ENCODE results near the gene UBE2QL1. TPM values are rescaled to one million over a fixed set of nuclear protein-coding genes. Genes with fewer than 3 reads are reported as not detected.

UBE2QL1 gene
- total and polyA plus RNA-seq, 2 of the 8 experiments (the other 6 are each of a cell fraction or from before 2014, with no cell fraction given): 0.43 to 0.65 TPM

GRCh38 chr5:6494939-6495338 is 46.3 kb downstream of the UBE2QL1 start:
- H3K4me1 ChIP-seq (replicated peaks in 1 of 4; ENCODE audit: control insufficient read depth in 3 of 4, insufficient read depth in 4 of 4, low read length in 3 of 4): peaks cover 8 to 13% (median 11%) of the 10 kb centered on the region in 4 experiments
- H2BK20ac ChIP-seq (ENCODE audit: low read length): no peak overlapping the region
- H3K79me2 ChIP-seq (ENCODE audit: control insufficient read depth in 1 of 2, insufficient read depth in 2 of 2, low read length in 2 of 2): no peaks in the 10 kb centered on the region
- H3K4ac ChIP-seq (replicated peaks; ENCODE audit: insufficient read length, low read depth, low read length): no peak overlapping the region
- H2BK12ac ChIP-seq (ENCODE audit: low read depth, low read length): no peak overlapping the region
- H3K23me2 ChIP-seq (ENCODE audit: low read depth, low read length): no peaks in the 10 kb centered on the region
- TF ChIP-seq E2F6 (IDR thresholded peaks at IDR 0.05) (no peak), SIN3A (conservative IDR thresholded peaks at IDR 0.05 in 1 of 2, IDR thresholded peaks at IDR 0.05 in 1 of 2; ENCODE audit: low read depth in 1 of 2, low read length in 2 of 2) (no peak), SIRT6 (IDR thresholded peaks at IDR 0.05; ENCODE audit: low read length) (no peak)
- H3K27me3 ChIP-seq (replicated peaks in 1 of 4; ENCODE audit: control insufficient read depth in 3 of 4, extremely low read depth in 1 of 4, insufficient read depth in 3 of 4, low read length in 3 of 4): peaks cover 1 to 9% (median 6%) of the 10 kb centered on the region in 4 experiments; a peak in 5 of 7 replicates
- no peaks in the 10 kb centered on the region for H3K36me3 ChIP-seq (ENCODE audit: control insufficient read depth in 2 of 4, insufficient read depth in 4 of 4, low read length in 3 of 4)
- no peak overlapping the region for H3K4me2 ChIP-seq (ENCODE audit: insufficient read depth in 1 of 2, low read depth in 2 of 2, low read length in 2 of 2)
- no peak overlapping the region for H2BK15ac ChIP-seq (ENCODE audit: low read length)
- FAIRE-seq (no peak), DNase-seq (ENCODE audit: low read depth in 1 of 2, low spot score in 2 of 2) (no peak)
- no peak overlapping the region; the same call in 1 of the 2 replicates for H4K8ac ChIP-seq (ENCODE audit: extremely low read depth, insufficient read depth, low read length)
- ChIA-PET POLR2A (ENCODE audit: partially characterized antibody) (no interaction called here), CTCF (ENCODE audit: partially characterized antibody) (no interaction called here)
- H3K56ac ChIP-seq (replicated peaks; ENCODE audit: insufficient read length, low read depth, low read length): no peak overlapping the region
- no peak overlapping the region for H4K91ac ChIP-seq (replicated peaks; ENCODE audit: insufficient read length, low read length)
- no peak overlapping the region for H3K23ac ChIP-seq (ENCODE audit: insufficient read length)
- H2BK120ac ChIP-seq (replicated peaks; ENCODE audit: low read depth, low read length): no peak overlapping the region
- H2BK5ac ChIP-seq (ENCODE audit: low read depth, low read length): no peak overlapping the region
- no peak overlapping the region for H3K27ac ChIP-seq (ENCODE audit: low read depth, low read length)
- no peak overlapping the region for H3K18ac ChIP-seq (ENCODE audit: extremely low read depth, low read length)
- H2AK5ac ChIP-seq (ENCODE audit: low read depth, low read length): no peak overlapping the region
- 81% methylated on average over 5 of the region's 5 CpGs; no CpG with 5 or more reads in 1 of the 2 experiments for WGBS, 2 experiments (ENCODE audit: extremely low coverage in 1 of 2, insufficient coverage in 1 of 2, insufficient read length in 1 of 2, insufficient replicate concordance in 2 of 2, low coverage in 1 of 2, low lambda C conversion rate in 2 of 2, missing lambda C conversion rate in 1 of 2)
- no peaks in the 10 kb centered on the region for H3K79me1 ChIP-seq (ENCODE audit: low read depth, low read length)
- H4K5ac ChIP-seq (ENCODE audit: insufficient read length, low read depth, low read length): no peak overlapping the region
- H3K4me3 ChIP-seq (ENCODE audit: extremely low read depth in 1 of 4, insufficient read depth in 2 of 4, low read depth in 3 of 4, low read length in 4 of 4): no peak overlapping the region
- H2AFZ ChIP-seq (ENCODE audit: low read length): no peak overlapping the region
- H4K20me1 ChIP-seq (replicated peaks in 1 of 2; ENCODE audit: control insufficient read depth in 1 of 2, insufficient read depth in 2 of 2, low read length in 2 of 2): no peaks in the 10 kb centered on the region
- no peak overlapping the region for H3K14ac ChIP-seq (ENCODE audit: insufficient read length)
- no peaks in the 10 kb centered on the region for H3K9me3 ChIP-seq (ENCODE audit: insufficient read depth in 2 of 2, low read depth in 1 of 2, low read length in 1 of 2)
- H3K9ac ChIP-seq (replicated peaks in 1 of 4; ENCODE audit: extremely low read depth in 1 of 4, low read depth in 3 of 4, low read length in 3 of 4): no peak overlapping the region

All from H1 (cell line).